ENCODE results near the gene ETV6. TPM values are rescaled to one million over a fixed set of nuclear protein-coding genes. Genes with fewer than 3 reads are reported as not detected.

ETV6 gene
- total and polyA plus RNA-seq, 2 of the 8 experiments (the other 6 are each of a cell fraction or from before 2014, with no cell fraction given), result 5.5 to 23.9 TPM

DNA sequence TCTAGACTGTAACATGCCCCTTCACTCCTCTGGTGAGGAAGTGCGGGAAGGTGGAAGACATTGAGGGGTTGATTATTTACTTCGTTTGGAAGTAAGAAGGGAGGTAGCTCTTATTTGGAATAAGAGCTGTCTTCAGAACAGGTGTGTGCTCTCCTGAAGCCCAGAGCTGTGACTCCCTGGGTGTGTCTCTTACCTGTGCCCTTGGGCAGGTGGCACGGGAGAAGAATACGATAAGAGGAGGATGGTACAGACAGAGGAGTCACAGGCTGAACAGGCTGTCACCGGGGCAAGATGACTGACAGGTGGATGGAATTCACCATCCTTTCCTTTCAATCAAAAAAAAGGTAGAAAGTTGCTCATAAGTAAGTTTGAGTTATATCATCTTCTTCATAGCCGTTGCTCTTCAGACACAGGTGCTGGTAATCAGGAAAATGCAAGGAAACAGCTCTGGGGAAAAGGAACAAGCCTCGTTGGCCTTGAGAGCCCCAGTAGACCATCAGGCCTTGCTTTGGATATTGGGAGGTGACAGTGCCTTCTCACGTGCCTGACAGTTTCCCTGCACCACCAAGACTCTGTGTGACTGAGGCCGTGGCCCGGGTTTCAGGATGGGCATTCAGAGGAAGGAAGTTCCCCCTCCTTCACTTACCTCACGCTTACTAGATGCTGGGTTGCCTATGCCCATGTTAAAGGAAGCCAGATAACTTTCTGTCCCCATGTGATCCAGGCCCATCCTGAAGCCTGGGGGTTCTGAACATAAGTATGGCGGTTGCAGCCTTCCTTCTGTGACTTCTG lies 120.4 kb downstream of the ETV6 start (continued):
- no peak for TF ChIP-seq CHD7 (IDR thresholded peaks at IDR 0.05; ENCODE audit: insufficient replicate concordance, low read length)
- TF ChIP-seq, protein P1, sequence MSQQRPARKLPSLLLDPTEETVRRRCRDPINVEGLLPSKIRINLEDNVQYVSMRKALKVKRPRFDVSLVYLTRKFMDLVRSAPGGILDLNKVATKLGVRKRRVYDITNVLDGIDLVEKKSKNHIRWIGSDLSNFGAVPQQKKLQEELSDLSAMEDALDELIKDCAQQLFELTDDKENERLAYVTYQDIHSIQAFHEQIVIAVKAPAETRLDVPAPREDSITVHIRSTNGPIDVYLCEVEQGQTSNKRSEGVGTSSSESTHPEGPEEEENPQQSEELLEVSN (IDR thresholded peaks at IDR 0.05), result no peak
- TF ChIP-seq ASH2L (IDR thresholded peaks at IDR 0.05; ENCODE audit: low read length), result no peak
- TF ChIP-seq, protein P2, sequence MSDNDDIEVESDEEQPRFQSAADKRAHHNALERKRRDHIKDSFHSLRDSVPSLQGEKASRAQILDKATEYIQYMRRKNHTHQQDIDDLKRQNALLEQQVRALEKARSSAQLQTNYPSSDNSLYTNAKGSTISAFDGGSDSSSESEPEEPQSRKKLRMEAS (IDR thresholded peaks at IDR 0.05), result no peak

Measured in H1 (cell line).